ENCODE data around the gene NXPH2. TPM values are rescaled to one million over a fixed set of nuclear protein-coding genes. Genes with fewer than 3 reads are reported as not detected.
"Not testable (repeated sequence)": the region's sequence is repeated elsewhere in the genome, so short reads cannot be mapped to it uniquely, and the experiment has no call there.

Gene NXPH2
- total and polyA plus RNA-seq, 2 of the 13 experiments (the other 11 are each of a cell fraction or from before 2014, with no cell fraction given), result not detected

GRCh38 chr2:138741851-138742250 is 38.3 kb downstream of the NXPH2 start (continued):
- TF ChIP-seq, protein P1, sequence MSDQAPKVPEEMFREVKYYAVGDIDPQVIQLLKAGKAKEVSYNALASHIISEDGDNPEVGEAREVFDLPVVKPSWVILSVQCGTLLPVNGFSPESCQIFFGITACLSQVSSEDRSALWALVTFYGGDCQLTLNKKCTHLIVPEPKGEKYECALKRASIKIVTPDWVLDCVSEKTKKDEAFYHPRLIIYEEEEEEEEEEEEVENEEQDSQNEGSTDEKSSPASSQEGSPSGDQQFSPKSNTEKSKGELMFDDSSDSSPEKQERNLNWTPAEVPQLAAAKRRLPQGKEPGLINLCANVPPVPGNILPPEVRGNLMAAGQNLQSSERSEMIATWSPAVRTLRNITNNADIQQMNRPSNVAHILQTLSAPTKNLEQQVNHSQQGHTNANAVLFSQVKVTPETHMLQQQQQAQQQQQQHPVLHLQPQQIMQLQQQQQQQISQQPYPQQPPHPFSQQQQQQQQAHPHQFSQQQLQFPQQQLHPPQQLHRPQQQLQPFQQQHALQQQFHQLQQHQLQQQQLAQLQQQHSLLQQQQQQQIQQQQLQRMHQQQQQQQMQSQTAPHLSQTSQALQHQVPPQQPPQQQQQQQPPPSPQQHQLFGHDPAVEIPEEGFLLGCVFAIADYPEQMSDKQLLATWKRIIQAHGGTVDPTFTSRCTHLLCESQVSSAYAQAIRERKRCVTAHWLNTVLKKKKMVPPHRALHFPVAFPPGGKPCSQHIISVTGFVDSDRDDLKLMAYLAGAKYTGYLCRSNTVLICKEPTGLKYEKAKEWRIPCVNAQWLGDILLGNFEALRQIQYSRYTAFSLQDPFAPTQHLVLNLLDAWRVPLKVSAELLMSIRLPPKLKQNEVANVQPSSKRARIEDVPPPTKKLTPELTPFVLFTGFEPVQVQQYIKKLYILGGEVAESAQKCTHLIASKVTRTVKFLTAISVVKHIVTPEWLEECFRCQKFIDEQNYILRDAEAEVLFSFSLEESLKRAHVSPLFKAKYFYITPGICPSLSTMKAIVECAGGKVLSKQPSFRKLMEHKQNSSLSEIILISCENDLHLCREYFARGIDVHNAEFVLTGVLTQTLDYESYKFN (CRISPR knock-in tag; conservative IDR thresholded peaks at IDR 0.05), result no peak
- no peak for TF ChIP-seq ZMAT5 (CRISPR knock-in tag; IDR thresholded peaks at IDR 0.05; ENCODE audit: borderline replicate concordance, low read depth)
- no peak for TF ChIP-seq NFKBIZ (CRISPR knock-in tag; IDR thresholded peaks at IDR 0.05)
- no peak for TF ChIP-seq ZNF329 (CRISPR knock-in tag; IDR thresholded peaks at IDR 0.05; ENCODE audit: low read depth)
- no peak for TF ChIP-seq ZNF432 (CRISPR knock-in tag; IDR thresholded peaks at IDR 0.05; ENCODE audit: borderline replicate concordance)
- no peak for TF ChIP-seq HMG20A (CRISPR knock-in tag; IDR thresholded peaks at IDR 0.05; ENCODE audit: borderline replicate concordance)

- H3K4me3 ChIP-seq (replicated peaks in 1 of 3; ENCODE audit: insufficient read depth in 1 of 3, low read depth in 2 of 3, low read length in 3 of 3); POLR2A ChIA-PET; H3K79me2 ChIP-seq (ENCODE audit: insufficient read depth, low read length); H3K9ac ChIP-seq (ENCODE audit: insufficient read depth, low read depth, low read length); H4K20me1 ChIP-seq (ENCODE audit: insufficient read depth, low read length); BruUV-seq (replicated peaks); DNase-seq (ENCODE audit: low spot score); H3K27me3 ChIP-seq (ENCODE audit: control insufficient read depth in 1 of 2, insufficient read depth in 2 of 2, low read length in 2 of 2); ATAC-seq; H3K4me2 ChIP-seq (ENCODE audit: low read depth, low read length); H2AFZ ChIP-seq (ENCODE audit: low read length); H3K4me1 ChIP-seq (ENCODE audit: insufficient read depth, low read length); intact Hi-C loops (cut with micrococcal nuclease; ENCODE audit: unreplicated experiment); CTCF ChIA-PET (ENCODE audit: low intra/inter-chr PET ratio, low total read pairs); in situ Hi-C loops (cut with HindIII; ENCODE audit: extremely low pct_ligation_motif_present, low pct_unique_long_range_greater_than_20kb); H3K27ac ChIP-seq (ENCODE audit: extremely low read length, insufficient read depth, low read length); H3K36me3 ChIP-seq (replicated peaks in 1 of 2; ENCODE audit: control insufficient read depth in 1 of 2, insufficient read depth in 2 of 2, low read length in 2 of 2); FAIRE-seq: not testable (repeated sequence)
- TF ChIP-seq ZNF431 (CRISPR knock-in tag; IDR thresholded peaks at IDR 0.05; ENCODE audit: borderline replicate concordance, low read depth), result peak; percentile 79; the same call in 1 of the 2 replicates
- H3K9me3 ChIP-seq (ENCODE audit: low read length), result peaks cover 32% of the 10 kb centered on the region
- 29% methylated on average over 3 of the region's 3 CpGs for WGBS (ENCODE audit: low lambda C conversion rate)
Measured at GRCh38 chr2:138737009-138737554, 43.1 kb downstream of the NXPH2 start.

Data from HepG2 (cell line).